HG02870 (cell line): ENCODE measurements around the gene OR4N2.
"Not testable (repeated sequence)": the region's sequence is repeated elsewhere in the genome, so short reads cannot be mapped to it uniquely, and the experiment has no call there.

Source experiments
- ATAC-seq: cut with Tn5 transposase; IDR thresholded peaks from one replicate; pipeline ENCODE4 v1.9.1; 2021; ENCODE audit warnings: mild to moderate bottlenecking, moderate library complexity; ENCODE audit not compliant: unreplicated experiment

Gene OR4N2

GRCh38 chr14:19834203-19834848, 30.8 kb downstream of the OR4N2 start:
- ATAC-seq: not testable (repeated sequence)

- no peak for ATAC-seq
Measured at GRCh38 chr14:19838433-19838832, 34.9 kb downstream of the OR4N2 start.

GRCh38 chr14:19851365-19851764, 47.8 kb downstream of the OR4N2 start:
- no peak for ATAC-seq

GRCh38 chr14:19866061-19866669, 62.6 kb downstream of the OR4N2 start:
- not testable (repeated sequence) for ATAC-seq

GRCh38 chr14:19873178-19873577, 69.6 kb downstream of the OR4N2 start:
- ATAC-seq: no peak

- no peak for ATAC-seq
Measured at GRCh38 chr14:19874842-19875241, 71.3 kb downstream of the OR4N2 start, which contains the start of gene OR4K2. TSS of gene OR4K2 (plus strand) at chr14:19875142. CDS start at chr14:19876268, 1,126 bp downstream.

- ATAC-seq: no peak
Measured at GRCh38 chr14:19878029-19878642, 74.6 kb downstream of the OR4N2 start.
